ENCODE results near the gene ARSG.

The ARSG gene

GRCh38 chr17:68432086-68432864 is 141.0 kb downstream of the ARSG start:
- TF ChIP-seq JUND (IDR thresholded peaks at IDR 0.05; ENCODE audit: low read depth) = no peak
- in situ Hi-C loops (cut with HindIII; ENCODE audit: low pct_unique_long_range_greater_than_20kb, low sequenced_read_pairs) = no loop called here
- no peak for DNase-seq (ENCODE audit: low read depth in 1 of 2, low spot score in 1 of 2)

DNA sequence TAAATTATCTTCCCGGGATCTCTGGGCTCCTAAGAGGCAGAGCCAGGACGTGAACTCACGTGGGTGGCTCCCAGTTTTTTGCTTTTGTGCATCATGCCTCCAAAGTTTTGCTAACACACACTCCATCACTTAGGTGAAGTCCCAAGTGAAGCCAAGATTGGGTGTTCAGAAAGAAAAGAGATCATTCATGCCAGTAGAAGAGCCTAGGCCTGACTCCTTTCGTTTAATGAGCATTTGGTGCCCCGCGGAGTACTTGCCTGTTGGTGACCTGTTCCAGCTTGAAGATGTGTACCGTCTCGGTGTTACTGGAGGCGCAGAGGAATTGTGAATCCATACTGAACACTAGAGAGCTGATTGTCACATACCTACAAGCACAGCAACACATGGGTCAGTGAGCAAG is 141.9 kb downstream of the ARSG start:
- in situ Hi-C loops (cut with HindIII; ENCODE audit: low pct_unique_long_range_greater_than_20kb, low sequenced_read_pairs) = no loop called here
- DNase-seq (ENCODE audit: low read depth in 1 of 2, low spot score in 1 of 2) = no peak
- TF ChIP-seq JUND (IDR thresholded peaks at IDR 0.05; ENCODE audit: low read depth) = no peak

DNA sequence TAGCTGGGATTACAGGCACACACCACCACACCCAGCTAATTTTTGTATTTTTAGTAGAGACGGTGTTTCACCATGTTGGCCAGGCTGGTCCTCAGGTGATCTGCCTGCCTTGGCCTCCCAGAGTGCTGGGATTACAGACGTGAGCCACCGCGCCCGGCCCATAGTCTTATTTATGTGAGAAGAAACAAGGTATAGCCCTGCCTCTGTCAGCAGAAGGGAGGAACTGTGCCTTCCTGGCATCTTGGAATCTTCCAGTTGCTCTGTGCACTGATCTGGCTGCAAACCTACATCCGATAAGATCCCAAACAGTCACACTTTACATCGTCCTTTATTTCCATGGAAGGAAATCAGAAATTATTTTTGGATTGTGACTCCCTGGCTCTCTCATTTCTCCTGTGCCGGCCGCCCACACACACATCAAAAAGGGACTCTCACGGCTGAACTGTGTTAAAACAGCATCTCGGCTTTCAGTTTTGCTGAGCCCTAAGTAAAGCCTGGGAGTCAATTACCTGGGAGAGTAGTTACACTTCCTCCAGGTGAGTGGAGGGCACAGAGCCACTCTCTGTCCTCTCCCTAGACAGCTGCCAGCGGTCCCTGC is 142.7 kb downstream of the ARSG start:
- no peak for DNase-seq (ENCODE audit: low read depth in 1 of 2, low spot score in 1 of 2)
- in situ Hi-C loops (cut with HindIII; ENCODE audit: low pct_unique_long_range_greater_than_20kb, low sequenced_read_pairs) = no loop called here
- TF ChIP-seq JUND (IDR thresholded peaks at IDR 0.05; ENCODE audit: low read depth) = no peak

- in situ Hi-C loops (cut with HindIII; ENCODE audit: low pct_unique_long_range_greater_than_20kb, low sequenced_read_pairs) = no loop called here
- DNase-seq (ENCODE audit: low read depth in 1 of 2, low spot score in 1 of 2) = no peak
Measured at GRCh38 chr17:68435361-68435760, 144.1 kb downstream of the ARSG start.

GRCh38 chr17:68435876-68436842 is 144.9 kb downstream of the ARSG start:
- no peak for TF ChIP-seq JUND (IDR thresholded peaks at IDR 0.05; ENCODE audit: low read depth)
- DNase-seq (ENCODE audit: low read depth in 1 of 2, low spot score in 1 of 2) = peak; percentile 53 to 92
- in situ Hi-C loops (cut with HindIII; ENCODE audit: low pct_unique_long_range_greater_than_20kb, low sequenced_read_pairs) = no loop called here

More at GRCh38 chr17:68435361-68435760, 144.1 kb downstream of the ARSG start:
- no peak for TF ChIP-seq JUND (IDR thresholded peaks at IDR 0.05; ENCODE audit: low read depth)

DNA sequence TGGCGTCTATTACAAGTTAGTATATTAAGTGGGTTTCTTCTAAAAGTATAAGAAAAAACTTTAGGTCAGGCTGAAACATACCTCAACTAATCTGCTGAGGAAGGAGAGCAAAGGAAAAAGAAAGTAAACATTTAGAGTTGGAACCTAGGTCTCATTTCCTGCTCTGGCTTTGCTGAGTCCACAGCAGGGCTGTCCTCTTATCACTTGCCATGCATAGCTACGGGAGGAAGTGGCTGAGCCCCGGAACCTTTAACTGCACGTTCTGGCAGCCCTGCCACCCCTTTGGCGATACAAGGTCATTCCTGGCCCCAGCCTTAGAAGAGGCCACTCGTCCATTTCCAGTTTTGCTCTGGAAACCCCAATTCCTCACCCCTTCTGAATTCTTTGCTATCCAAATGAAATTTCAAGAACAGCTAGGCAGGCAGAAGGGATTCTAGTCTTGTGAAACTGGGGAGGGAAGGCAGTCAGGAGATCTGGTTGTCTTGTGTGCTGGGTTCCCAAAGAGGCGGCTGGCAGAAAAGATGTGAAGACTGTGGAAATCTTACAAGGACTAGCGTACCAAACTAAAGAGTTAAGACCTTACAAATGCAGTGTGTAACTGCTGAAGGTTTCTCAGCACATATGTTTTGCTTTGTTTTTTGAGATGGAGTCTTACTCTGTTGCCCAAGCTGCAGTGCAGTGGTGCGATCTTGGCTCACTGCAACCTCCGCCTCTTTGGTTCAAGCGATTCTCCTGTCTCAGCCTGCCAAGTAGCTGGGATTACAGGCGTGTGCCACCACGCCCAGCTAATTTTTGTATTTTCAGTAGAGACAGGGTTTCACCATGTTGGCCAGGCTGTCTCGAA is 146.9 kb downstream of the ARSG start:
- no peak for TF ChIP-seq JUND (IDR thresholded peaks at IDR 0.05; ENCODE audit: low read depth)
- in situ Hi-C loops (cut with HindIII; ENCODE audit: low pct_unique_long_range_greater_than_20kb, low sequenced_read_pairs) = no loop called here
- DNase-seq (ENCODE audit: low read depth in 1 of 2, low spot score in 1 of 2) = no peak

GRCh38 chr17:68439656-68440290 is 148.5 kb downstream of the ARSG start:
- in situ Hi-C loops (cut with HindIII; ENCODE audit: low pct_unique_long_range_greater_than_20kb, low sequenced_read_pairs) = no loop called here
- DNase-seq (ENCODE audit: low read depth in 1 of 2, low spot score in 1 of 2) = peak; percentile 21 to 98
- peak; percentile 86; the same call in 1 of the 2 replicates for TF ChIP-seq JUND (IDR thresholded peaks at IDR 0.05; ENCODE audit: low read depth)

DNA sequence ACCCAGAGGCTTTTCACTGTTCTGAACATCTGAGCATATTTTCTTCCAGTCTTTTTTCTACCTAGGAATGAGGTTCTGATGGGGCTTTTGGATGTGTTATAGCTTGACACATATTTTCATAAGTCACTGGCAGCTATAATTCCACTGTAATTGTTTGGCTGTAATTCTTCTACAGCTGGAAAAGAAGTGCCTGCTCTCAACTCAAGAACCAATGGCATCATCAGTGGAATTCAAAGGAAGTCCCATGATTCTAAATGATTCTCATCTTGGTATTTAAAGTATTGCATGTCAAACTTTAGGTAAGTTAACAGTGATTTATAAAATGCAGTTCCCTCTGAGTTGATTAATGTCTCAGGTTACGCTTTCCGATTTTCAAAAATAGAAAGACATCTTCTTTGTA is 149.2 kb downstream of the ARSG start:
- in situ Hi-C loops (cut with HindIII; ENCODE audit: low pct_unique_long_range_greater_than_20kb, low sequenced_read_pairs) = no loop called here
- peak in 1 of 2 experiments; percentile 54 for DNase-seq (ENCODE audit: low read depth in 1 of 2, low spot score in 1 of 2)
- no peak for TF ChIP-seq JUND (IDR thresholded peaks at IDR 0.05; ENCODE audit: low read depth)

DNA sequence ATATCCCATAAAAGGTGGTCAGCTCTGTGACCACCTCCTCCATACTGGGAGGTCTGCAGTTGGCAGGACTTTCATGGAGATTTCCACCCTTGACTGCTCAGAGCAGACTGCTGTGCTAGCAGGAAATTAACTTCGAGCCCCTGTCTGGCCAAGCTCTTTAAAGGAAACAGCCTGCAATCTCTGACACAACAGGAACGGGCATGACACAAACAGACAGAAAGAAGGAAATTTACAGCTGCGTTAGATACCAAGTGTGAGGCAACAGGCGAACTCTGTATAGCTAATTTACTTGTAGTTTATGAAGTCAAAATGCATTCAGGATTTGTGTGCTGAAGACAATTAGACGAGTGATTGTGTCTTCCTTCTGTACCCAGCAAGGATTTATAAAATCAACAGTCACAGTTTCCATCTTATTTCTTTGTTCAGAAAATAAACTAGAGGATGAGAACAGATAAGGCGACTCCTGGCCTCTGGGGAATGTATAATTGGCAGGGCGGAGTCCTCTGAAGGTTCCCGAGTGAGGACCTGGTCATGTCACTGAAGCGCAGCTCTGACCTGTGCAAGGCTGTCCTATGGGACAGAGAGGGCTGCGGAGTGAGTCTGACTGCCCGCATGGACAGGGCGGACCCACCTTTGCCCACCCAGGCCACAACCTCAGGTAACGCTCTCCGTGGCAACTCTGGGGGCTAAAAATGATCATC is 149.9 kb downstream of the ARSG start:
- peak in 1 of 2 experiments; percentile 94 for DNase-seq (ENCODE audit: low read depth in 1 of 2, low spot score in 1 of 2)
- peak; percentile 13; the same call in 1 of the 2 replicates for TF ChIP-seq JUND (IDR thresholded peaks at IDR 0.05; ENCODE audit: low read depth)
- in situ Hi-C loops (cut with HindIII; ENCODE audit: low pct_unique_long_range_greater_than_20kb, low sequenced_read_pairs) = no loop called here

GRCh38 chr17:68443972-68444464 is 152.7 kb downstream of the ARSG start:
- in situ Hi-C loops (cut with HindIII; ENCODE audit: low pct_unique_long_range_greater_than_20kb, low sequenced_read_pairs) = no loop called here
- DNase-seq (ENCODE audit: low read depth in 1 of 2, low spot score in 1 of 2) = no peak
- TF ChIP-seq JUND (IDR thresholded peaks at IDR 0.05; ENCODE audit: low read depth) = no peak

DNA sequence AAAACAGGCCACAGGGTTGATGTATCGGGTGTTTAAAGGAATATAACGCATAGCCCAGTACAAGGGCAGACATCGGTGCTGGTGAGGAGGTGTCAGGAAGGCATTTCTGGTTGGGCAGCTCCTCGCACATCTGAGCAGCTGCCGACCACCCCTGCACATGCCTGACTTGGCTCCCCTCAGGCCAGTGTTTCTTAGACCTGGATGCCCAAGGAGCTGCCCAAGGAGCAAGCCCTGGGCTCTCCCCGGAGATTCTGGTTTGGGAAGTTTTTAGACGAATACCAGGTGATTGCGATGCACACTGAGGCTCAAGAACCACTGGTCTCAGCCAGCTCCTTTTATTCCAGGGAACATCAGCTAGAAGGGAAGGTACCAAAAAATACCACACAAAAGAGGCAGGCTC is 154.4 kb downstream of the ARSG start:
- TF ChIP-seq JUND (IDR thresholded peaks at IDR 0.05; ENCODE audit: low read depth) = no peak
- in situ Hi-C loops (cut with HindIII; ENCODE audit: low pct_unique_long_range_greater_than_20kb, low sequenced_read_pairs) = no loop called here
- peak in 1 of 2 experiments; percentile 56 for DNase-seq (ENCODE audit: low read depth in 1 of 2, low spot score in 1 of 2)
